Ishikawa (cell line): ENCODE measurements around the gene TSHZ3.

Experiments
- CEBPB ChIP-seq: IDR thresholded peaks from 2 replicates; pipeline ENCODE4 v1.6.1; 2012
- CREB1 ChIP-seq: IDR thresholded peaks from 2 replicates; pipeline ENCODE4 v1.6.1; 2012; ENCODE audit warnings: low read depth
- EGR1 ChIP-seq: IDR thresholded peaks from 2 replicates; pipeline ENCODE4 v1.6.1; 2012
- EP300 ChIP-seq: IDR thresholded peaks from 2 replicates; pipeline ENCODE4 v1.6.1; 2012; ENCODE audit warnings: borderline replicate concordance
- MAX ChIP-seq: IDR thresholded peaks from 2 replicates; pipeline ENCODE4 v1.6.1; 2012
- NFIC ChIP-seq: IDR thresholded peaks from 2 replicates; pipeline ENCODE4 v1.6.1; 2012
- RAD21 ChIP-seq: IDR thresholded peaks from 2 replicates; pipeline ENCODE4 v1.6.1; 2012; ENCODE audit warnings: low read depth
- TAF1 ChIP-seq: IDR thresholded peaks from 2 replicates; pipeline ENCODE4 v1.6.1; 2012; ENCODE audit warnings: low read depth, mild to moderate bottlenecking
- TEAD4 ChIP-seq: IDR thresholded peaks from 2 replicates; pipeline ENCODE4 v1.6.1; 2012
- USF1 ChIP-seq: IDR thresholded peaks from 2 replicates; pipeline ENCODE4 v1.6.1; 2012
- YY1 ChIP-seq: IDR thresholded peaks from 2 replicates; pipeline ENCODE4 v1.6.1; 2012; ENCODE audit warnings: low read depth
- ZBTB7A ChIP-seq: IDR thresholded peaks from 2 replicates; pipeline ENCODE4 v1.6.1; 2012; ENCODE audit warnings: low read depth

GRCh38 chr19:31346184-31347059, 2.8 kb downstream of the TSHZ3 start:
- no peak for TF ChIP-seq RAD21
- TF ChIP-seq MAX: no peak
- no peak for TF ChIP-seq YY1
- TF ChIP-seq CREB1: no peak
- no peak for TF ChIP-seq EP300
- TF ChIP-seq TAF1: no peak
- TF ChIP-seq ZBTB7A: no peak
- no peak for TF ChIP-seq USF1
- no peak for TF ChIP-seq EGR1
- no peak for TF ChIP-seq CEBPB
- no peak for TF ChIP-seq NFIC
- TF ChIP-seq TEAD4: no peak
